ENCODE data around the gene ATP6V0B. TPM values are rescaled to one million over a fixed set of nuclear protein-coding genes. Genes with fewer than 3 reads are reported as not detected.

Gene ATP6V0B
- total RNA-seq, 2 donors from 2014 or later: 108 to 154 TPM

GRCh38 chr1:43975249-43975961 is 645 bp downstream of the ATP6V0B start:
- TF ChIP-seq CTCF (IDR thresholded peaks at IDR 0.05): no peak
- Histone ChIP-seq H3K27me3 (no peaks in the 10 kb centered on the region), H3K36me3 (peaks cover 28% of the 10 kb centered on the region), H3K27ac (peak overlapping the region; percentile 95 to 97), H3K4me1 (peaks cover 3 to 60% of the 10 kb centered on the region in 2 donors), H3K4me3 (peak overlapping the region; percentile 96), H3K9me3 (no peaks in the 10 kb centered on the region)
- DNase-seq (ENCODE audit: low spot score): peak; percentile 73

GRCh38 chr1:43976045-43976444 is 1.3 kb downstream of the ATP6V0B start:
- Histone ChIP-seq H3K4me3 (peak overlapping the region; percentile 96), H3K9me3 (no peaks in the 10 kb centered on the region), H3K27me3 (no peaks in the 10 kb centered on the region), H3K27ac (peak overlapping the region in 1 of 2 donors; percentile 95), H3K4me1 (peaks cover 3 to 54% of the 10 kb centered on the region in 2 donors), H3K36me3 (peaks cover 28% of the 10 kb centered on the region)
- TF ChIP-seq CTCF (IDR thresholded peaks at IDR 0.05): no peak
- no peak for DNase-seq (ENCODE audit: low spot score)

- Histone ChIP-seq H3K9me3 (no peaks in the 10 kb centered on the region), H3K27me3 (no peaks in the 10 kb centered on the region), H3K36me3 (peaks cover 23% of the 10 kb centered on the region), H3K27ac (no peak overlapping the region), H3K4me3 (no peak overlapping the region), H3K4me1 (peaks cover 3 to 51% of the 10 kb centered on the region in 2 donors)
- DNase-seq (ENCODE audit: low spot score): no peak
- TF ChIP-seq CTCF (IDR thresholded peaks at IDR 0.05): no peak
These were observed 2.1 kb downstream of the ATP6V0B start for GRCh38 chr1:43976890-43977289.

- Histone ChIP-seq H3K4me3 (no peak overlapping the region), H3K9me3 (no peaks in the 10 kb centered on the region), H3K27me3 (no peaks in the 10 kb centered on the region), H3K27ac (no peak overlapping the region), H3K36me3 (peaks cover 21% of the 10 kb centered on the region), H3K4me1 (peaks cover 3 to 51% of the 10 kb centered on the region in 2 donors)
- no peak for DNase-seq (ENCODE audit: low spot score)
- TF ChIP-seq CTCF (IDR thresholded peaks at IDR 0.05): no peak
These were observed 2.9 kb downstream of the ATP6V0B start for GRCh38 chr1:43977376-43978263.

GRCh38 chr1:43978264-43978550 is 3.4 kb downstream of the ATP6V0B start:
- Histone ChIP-seq H3K4me1 (peaks cover 3 to 51% of the 10 kb centered on the region in 2 donors), H3K36me3 (peaks cover 21% of the 10 kb centered on the region), H3K9me3 (no peaks in the 10 kb centered on the region), H3K27ac (no peak overlapping the region), H3K4me3 (no peak overlapping the region), H3K27me3 (no peaks in the 10 kb centered on the region)
- TF ChIP-seq CTCF (IDR thresholded peaks at IDR 0.05): no peak
- DNase-seq (ENCODE audit: low spot score): no peak

Data from right atrium auricular region (tissue), 2 donors.